ENCODE measurements around the gene WNT5A.

WNT5A gene

GRCh38 chr3:55507808-55508207, 20.7 kb upstream of the WNT5A start:
- no peak for DNase-seq (ENCODE audit: low read depth, low spot score)

GRCh38 chr3:55505776-55506175, 18.7 kb upstream of the WNT5A start:
- no peak for DNase-seq (ENCODE audit: low read depth, low spot score)

DNA sequence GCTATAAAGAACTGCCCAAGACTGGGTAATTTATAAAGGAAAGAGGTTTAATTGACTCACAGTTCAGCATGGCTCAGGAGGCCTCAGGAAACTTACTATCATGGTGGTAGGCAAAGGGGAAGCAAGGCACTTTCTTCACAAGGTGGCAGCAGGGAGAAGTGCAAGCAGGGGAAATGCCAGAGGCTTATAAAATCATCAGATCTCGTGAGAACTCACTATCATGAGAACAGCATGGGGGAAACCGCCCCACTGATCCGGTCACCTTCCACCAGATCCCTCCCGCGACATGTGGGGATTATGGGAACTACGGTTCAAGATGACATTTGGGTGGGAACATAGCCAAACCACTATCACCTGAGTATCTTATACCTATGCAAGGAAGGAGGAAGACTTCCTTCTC, 18.0 kb upstream of the WNT5A start:
- DNase-seq (ENCODE audit: low read depth, low spot score) = peak; percentile 39

GRCh38 chr3:55501905-55502304, 14.8 kb upstream of the WNT5A start:
- peak; percentile 77 for DNase-seq (ENCODE audit: low read depth, low spot score)

DNA sequence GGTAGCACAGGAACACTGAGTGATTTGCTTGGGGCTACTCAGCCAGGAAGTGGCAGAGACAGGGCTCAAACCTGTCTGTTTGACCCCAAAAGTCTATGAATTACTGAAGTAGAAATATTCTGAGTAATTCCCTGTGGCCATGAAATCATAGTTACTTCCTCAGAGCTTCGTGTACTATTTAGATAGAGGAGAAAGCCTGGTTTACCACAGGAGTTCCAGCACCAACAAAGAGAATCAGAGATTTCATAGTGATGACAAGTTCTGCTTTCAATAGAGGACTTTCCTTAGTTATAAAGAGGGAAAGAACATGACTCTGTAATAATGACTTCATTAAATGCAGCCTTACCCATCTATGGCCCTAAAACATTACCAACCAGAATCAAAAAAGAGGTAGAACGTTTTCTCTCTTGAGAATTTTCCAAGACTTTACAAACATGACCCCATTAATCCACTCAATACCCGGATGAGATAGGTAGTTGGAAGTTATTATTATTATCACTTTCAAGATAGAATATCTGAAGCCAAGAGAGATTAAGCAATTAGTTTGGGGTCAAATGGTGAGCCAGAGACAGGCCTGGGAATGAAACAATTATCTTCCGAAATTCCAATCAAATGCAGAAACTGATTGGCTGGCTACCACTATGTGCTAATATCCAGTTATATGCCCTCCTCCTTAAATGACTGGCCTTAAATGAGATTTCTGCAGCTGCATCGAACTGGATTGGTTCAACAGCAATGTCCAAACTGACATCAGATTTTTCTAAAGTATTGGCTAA, 13.6 kb upstream of the WNT5A start:
- DNase-seq (ENCODE audit: low read depth, low spot score) = peak; percentile 78

DNA sequence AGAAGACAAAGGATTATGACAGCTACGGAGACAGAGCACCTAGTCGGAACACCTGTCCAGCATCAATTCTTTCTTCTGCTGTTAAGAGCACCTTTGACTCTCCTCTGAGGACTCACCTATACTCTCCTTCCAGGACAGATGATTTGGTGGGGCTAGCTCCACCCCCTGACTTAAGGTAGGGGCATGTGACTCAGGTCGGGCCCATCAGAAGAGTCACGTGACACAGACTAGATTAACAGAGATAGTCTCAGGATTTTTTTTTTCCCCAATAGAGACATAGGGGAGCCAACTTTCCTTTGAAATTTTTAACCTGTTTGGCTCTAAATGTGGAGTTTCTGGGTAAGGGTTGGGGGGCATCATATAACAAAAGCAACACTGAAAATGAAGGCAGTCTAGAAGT, 11.4 kb upstream of the WNT5A start:
- no peak for DNase-seq (ENCODE audit: low read depth, low spot score)

- no peak for DNase-seq (ENCODE audit: low read depth, low spot score)
These were observed 10.1 kb upstream of the WNT5A start for GRCh38 chr3:55497250-55497649.

DNA sequence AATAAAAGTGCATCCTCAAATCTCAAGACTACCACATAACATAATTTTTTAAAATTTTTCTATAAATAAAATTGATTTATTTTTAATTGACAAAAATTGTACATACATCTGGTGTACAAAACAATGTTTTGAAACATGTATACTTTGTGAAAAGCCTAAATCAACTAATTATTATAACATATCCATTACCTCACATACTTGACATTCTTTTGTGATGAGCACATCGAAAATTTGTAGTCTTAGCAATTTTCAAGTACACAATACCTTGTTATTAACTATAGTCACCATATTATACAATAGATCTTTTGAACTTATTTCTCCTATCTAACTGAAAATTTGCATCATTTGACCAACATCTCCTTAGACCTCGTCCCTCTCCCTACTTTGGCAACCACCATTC, 7.9 kb upstream of the WNT5A start:
- no peak for DNase-seq (ENCODE audit: low read depth, low spot score)

GRCh38 chr3:55492976-55493375, 5.9 kb upstream of the WNT5A start:
- no peak for DNase-seq (ENCODE audit: low read depth, low spot score)

DNA sequence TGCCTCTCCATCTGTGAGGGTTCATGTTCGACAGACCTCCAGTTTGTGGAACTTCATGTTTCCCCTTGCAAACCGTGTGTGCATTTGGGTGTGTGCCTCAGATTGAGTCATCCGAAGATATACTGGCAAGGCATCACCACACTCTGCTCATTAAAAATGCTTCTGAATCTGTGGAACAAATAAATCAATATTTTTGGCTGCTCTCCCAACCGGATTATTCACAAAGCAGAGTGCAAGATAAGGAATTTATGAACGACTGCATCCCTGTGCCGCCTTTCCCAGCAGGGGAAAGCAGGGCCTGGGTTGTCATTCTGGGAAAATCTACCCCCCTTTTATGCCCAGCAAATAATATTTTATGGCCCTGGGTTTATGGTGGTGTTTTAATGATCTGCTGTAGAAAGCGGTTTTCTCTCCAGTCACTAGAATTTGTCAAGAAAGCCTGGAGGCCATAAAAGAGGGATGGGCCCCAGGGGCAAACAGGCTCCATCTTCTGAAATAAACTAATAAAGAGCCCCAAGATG, 4.2 kb upstream of the WNT5A start:
- DNase-seq (ENCODE audit: low read depth, low spot score) = peak; percentile 79

- DNase-seq (ENCODE audit: low read depth, low spot score) = no peak
These were observed 3.3 kb upstream of the WNT5A start for GRCh38 chr3:55490276-55490913.

GRCh38 chr3:55489798-55490132, 2.7 kb upstream of the WNT5A start:
- DNase-seq (ENCODE audit: low read depth, low spot score) = peak; percentile 66

DNA sequence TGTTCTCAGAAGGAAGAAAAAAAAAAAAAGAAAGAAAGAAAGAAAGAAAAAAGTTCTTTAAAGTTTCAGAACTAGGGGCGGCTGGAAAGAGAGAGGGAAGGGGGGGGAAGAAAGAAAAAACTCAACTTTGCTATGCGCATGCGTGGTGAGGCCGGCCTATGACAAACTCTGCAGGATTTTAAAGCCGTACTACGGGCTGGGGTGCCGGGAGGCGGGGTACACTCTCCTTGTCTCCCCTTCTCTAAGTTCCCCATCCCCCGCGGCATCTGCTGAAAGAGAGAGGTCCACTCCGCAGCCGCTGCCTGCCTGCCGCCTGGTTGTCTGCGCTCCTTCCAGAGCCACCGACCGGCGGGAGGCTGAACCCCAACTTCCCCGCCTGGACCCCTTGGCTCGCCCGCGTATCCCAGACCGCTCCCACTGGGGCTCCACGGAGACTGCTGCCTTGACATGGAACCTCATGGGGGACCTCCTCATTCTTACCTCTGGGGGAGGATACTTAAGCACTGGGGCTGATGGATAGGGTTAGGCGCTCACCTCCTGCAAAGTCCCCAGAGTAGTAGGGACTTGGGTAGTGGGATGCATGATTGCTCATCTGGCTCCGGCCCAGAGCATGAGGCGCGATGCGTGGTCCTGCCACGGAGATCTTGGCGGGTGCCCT, 1.4 kb upstream of the WNT5A start:
- peak; percentile 90 for DNase-seq (ENCODE audit: low read depth, low spot score)

GRCh38 chr3:55487381-55488241, 505 bp upstream of the WNT5A start:
- peak; percentile 79 for DNase-seq (ENCODE audit: low read depth, low spot score)

GRCh38 chr3:55486101-55486856, 827 bp downstream of the WNT5A start:
- peak; percentile 92 for DNase-seq (ENCODE audit: low read depth, low spot score)

DNA sequence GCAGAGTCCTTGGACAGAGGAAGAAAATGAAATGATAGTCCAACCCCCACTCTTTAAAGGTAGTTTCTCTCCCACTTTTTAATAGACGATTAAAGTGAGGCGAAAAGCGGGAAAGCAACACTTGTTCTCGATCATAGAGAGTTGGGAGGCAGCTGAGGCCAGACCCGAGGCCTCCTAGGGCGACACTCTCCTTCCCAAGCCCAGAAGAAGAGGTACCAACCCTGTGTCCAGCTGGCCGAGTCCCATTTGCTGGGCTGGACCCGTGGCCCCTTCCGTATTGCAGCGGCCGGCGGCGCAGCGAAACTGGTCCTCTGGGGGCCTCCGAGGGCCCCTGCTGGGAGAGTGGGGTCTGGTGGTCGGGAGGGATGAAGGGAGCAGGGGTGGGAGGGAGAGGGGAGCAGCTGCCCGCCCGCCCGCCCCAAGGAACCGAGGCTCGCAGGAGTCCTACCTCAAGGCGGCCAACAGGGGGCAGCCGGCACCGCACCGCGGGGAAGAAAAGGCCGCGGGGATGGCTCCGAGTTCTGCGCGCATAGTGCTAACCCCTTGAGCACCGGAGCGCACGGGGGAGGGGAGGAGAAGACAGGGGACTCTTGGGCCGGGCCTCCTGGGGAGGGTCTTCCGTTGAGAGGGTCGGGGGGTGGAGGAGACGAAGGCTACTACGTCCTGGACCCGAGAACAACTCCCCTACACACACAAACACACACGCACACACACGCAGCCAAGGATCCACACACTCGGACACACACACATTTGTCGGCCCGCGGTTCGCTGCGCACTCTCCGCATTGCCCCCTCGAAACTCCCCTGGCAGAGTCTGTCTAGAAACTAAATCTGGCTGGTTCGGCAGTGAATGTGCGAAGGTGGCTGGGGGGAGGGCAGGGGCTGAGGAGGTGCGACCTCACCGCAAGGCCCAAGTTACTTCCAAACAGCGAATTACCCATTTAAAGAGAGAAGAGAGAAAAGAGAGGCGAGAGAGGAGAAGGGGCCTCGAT, 2.0 kb downstream of the WNT5A start:
- DNase-seq (ENCODE audit: low read depth, low spot score) = peak; percentile 96

DNA sequence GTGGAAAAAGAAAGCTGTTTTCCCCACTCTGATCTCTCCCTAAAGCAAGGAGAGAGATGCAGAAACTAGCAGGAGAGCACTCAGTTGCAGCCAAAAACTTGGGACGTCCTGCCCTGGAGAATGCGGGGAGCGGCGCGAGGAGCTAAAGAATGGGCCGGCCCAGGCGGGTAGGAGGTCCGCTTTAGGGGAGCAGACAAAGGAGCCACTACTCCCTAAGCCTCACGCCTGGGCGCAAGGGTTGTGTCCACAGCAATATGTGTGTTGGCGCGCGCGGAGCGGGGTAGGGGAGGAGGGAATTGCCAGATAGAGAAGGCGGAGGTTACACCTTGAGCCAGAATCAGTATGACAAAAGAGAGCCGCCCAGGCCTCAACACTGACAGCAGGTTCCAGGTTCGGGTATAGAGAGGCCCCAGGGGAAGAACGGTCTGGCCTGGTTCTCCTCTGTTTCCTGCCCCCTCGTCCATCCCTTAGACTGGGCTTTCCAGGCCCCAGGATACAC, 2.9 kb downstream of the WNT5A start:
- DNase-seq (ENCODE audit: low read depth, low spot score) = peak; percentile 61

GRCh38 chr3:55483196-55484095, 3.7 kb downstream of the WNT5A start:
- DNase-seq (ENCODE audit: low read depth, low spot score) = peak; percentile 54
